Liver (tissue), 3 donors: ENCODE data around the gene ELL2.

Experiments
- CTCF ChIP-seq: fragments of 150-350 bp; IDR thresholded peaks from 2 replicates; pipeline ENCODE4 v1.5.1; 2017; ENCODE audit warnings: improper control_type of control experiment, low read depth, low read length; ENCODE audit not compliant: missing input control
- EGR1 ChIP-seq, 2 donors: IDR thresholded peaks; 2 replicates each; pipeline ENCODE4 v1.6.1; 2016 to 2018; ENCODE audit warnings: antibody characterized with exemption in 2 of 2, low read depth in 2 of 2
- FOXA2 ChIP-seq: IDR thresholded peaks from 2 replicates; pipeline ENCODE4 v1.6.1; 2016; ENCODE audit warnings: antibody characterized with exemption
- GABPA ChIP-seq, 2 donors: IDR thresholded peaks in 1 of 2; conservative IDR thresholded peaks in 1 of 2; 2 replicates each; pipeline ENCODE4 v1.6.1; 2016; ENCODE audit warnings: antibody characterized with exemption in 2 of 2, mild to moderate bottlenecking in 1 of 2, moderate library complexity in 1 of 2
- HNF4A ChIP-seq, 2 donors: conservative IDR thresholded peaks; 2 replicates each; pipeline ENCODE4 v1.6.1; 2016; ENCODE audit warnings: antibody characterized with exemption in 2 of 2, mild to moderate bottlenecking in 2 of 2
- JUND ChIP-seq, 2 donors: IDR thresholded peaks; 2 replicates each; pipeline ENCODE4 v1.6.1; 2016; ENCODE audit warnings: antibody characterized with exemption in 2 of 2
- MAX ChIP-seq: IDR thresholded peaks from 2 replicates; pipeline ENCODE4 v1.6.1; 2016; ENCODE audit warnings: antibody characterized with exemption
- NR2F2 ChIP-seq: IDR thresholded peaks from 2 replicates; pipeline ENCODE4 v1.6.1; 2016; ENCODE audit warnings: antibody characterized with exemption
- RAD21 ChIP-seq, 2 donors: IDR thresholded peaks; 2 replicates each; pipeline ENCODE4 v1.6.1; 2016; ENCODE audit warnings: antibody characterized with exemption in 2 of 2, mild to moderate bottlenecking in 2 of 2
- REST ChIP-seq: IDR thresholded peaks from 2 replicates; pipeline ENCODE4 v1.6.1; 2016; ENCODE audit warnings: antibody characterized with exemption, mild to moderate bottlenecking
- SP1 ChIP-seq: IDR thresholded peaks from 2 replicates; pipeline ENCODE4 v1.6.1; 2018; ENCODE audit warnings: antibody characterized with exemption, mild to moderate bottlenecking
- TAF1 ChIP-seq: conservative IDR thresholded peaks from 2 replicates; pipeline ENCODE4 v1.6.1; 2016; ENCODE audit warnings: antibody characterized with exemption, mild to moderate bottlenecking
- YY1 ChIP-seq: IDR thresholded peaks from 2 replicates; pipeline ENCODE4 v1.6.1; 2016; ENCODE audit warnings: antibody characterized with exemption, mild to moderate bottlenecking
- ZBTB33 ChIP-seq: IDR thresholded peaks from 2 replicates; pipeline ENCODE4 v1.6.1; 2016; ENCODE audit warnings: antibody characterized with exemption
- donor health status: healthy.
- donor health status: healthy.

- TF ChIP-seq REST (no peak), CTCF (no peak), MAX (no peak), TAF1 (no peak), RAD21 (IDR thresholded peaks at IDR 0.05) (no peak), JUND (IDR thresholded peaks at IDR 0.05) (no peak), ZBTB33 (no peak), GABPA (IDR thresholded peaks at IDR 0.05 in 1 of 2, conservative IDR thresholded peaks at IDR 0.05 in 1 of 2) (no peak), EGR1 (IDR thresholded peaks at IDR 0.05; ENCODE audit: low read depth in 2 of 2) (no peak), YY1 (no peak), HNF4A (conservative IDR thresholded peaks at IDR 0.05) (no peak), FOXA2 (no peak), NR2F2 (no peak), SP1 (no peak)
Measured at GRCh38 chr5:95903838-95904237, 57.8 kb downstream of the ELL2 start.
